GM18511 (cell line): ENCODE measurements around the gene PIK3CG.
"Not testable (repeated sequence)": the region's sequence is repeated elsewhere in the genome, so short reads cannot be mapped to it uniquely, and the experiment has no call there.

Experiments
- ATAC-seq: cut with Tn5 transposase; IDR thresholded peaks from one replicate; pipeline ENCODE4 v1.9.1; 2021; ENCODE audit warnings: mild to moderate bottlenecking, moderate library complexity; ENCODE audit not compliant: unreplicated experiment

PIK3CG gene

DNA sequence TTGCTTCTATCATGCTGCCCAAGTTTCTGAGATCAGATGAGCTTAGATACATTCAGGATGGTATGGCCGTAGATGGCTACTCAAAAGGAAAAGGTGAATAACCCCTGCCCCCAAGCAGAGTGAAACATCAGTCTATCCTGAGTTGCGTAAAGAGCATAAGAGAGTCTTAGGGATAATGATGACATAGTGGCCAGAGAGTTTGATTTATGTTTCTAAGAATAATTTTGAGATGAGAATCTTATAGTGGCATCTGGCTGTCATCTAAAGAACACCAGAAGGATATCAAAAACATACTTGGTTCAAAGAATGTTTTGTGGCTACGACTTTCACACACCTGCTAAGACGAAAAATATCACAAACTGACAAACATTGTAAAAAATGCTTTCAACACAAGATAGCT, 20.6 kb downstream of the PIK3CG start:
- no peak for ATAC-seq

GRCh38 chr7:106887421-106887820, 22.3 kb downstream of the PIK3CG start:
- no peak for ATAC-seq

DNA sequence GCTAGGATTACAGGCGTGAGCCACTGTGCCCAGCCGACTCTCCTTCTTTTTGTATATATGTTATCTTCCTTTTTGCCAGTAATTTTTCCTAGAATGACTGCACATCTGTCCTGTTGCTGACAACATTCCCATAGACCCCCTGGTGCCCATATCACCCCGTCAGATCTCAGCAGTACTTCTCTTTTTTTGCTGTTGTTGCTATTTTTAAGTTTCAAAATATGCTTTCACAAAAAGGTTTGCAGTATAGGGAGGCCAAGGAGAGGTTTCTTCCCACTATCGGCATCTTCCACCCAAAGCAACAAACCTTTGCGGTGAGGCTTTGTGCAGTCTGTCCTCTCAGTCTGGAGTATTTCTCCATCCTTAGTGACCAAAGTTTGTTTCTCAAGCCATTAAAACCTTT, 23.1 kb downstream of the PIK3CG start:
- ATAC-seq: no peak

GRCh38 chr7:106890952-106891351, 25.9 kb downstream of the PIK3CG start:
- no peak for ATAC-seq

GRCh38 chr7:106891548-106892410, 26.7 kb downstream of the PIK3CG start:
- no peak for ATAC-seq

- no peak for ATAC-seq
These were observed 28.5 kb downstream of the PIK3CG start for GRCh38 chr7:106893591-106893990.

GRCh38 chr7:106895246-106895864, 30.3 kb downstream of the PIK3CG start:
- ATAC-seq: peak; percentile 91

DNA sequence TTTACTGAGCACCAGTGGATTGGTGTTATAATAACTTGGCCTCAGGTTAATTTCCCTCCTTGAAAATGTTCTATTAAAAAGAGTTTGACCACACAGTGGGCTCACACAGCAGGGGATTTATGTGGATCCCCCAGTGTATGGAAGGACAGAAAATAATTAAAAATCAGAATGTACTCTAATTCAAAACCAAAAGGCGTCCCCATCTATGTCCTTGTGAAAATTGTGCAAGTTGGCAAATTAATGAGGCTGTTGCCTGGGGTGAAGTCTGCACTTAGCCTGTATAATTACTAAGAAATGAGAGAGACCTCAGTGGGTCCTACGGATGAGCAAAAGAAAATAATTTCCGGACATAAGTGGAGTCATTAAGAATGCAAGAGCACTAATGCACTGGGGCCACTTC, 31.1 kb downstream of the PIK3CG start:
- ATAC-seq: no peak

DNA sequence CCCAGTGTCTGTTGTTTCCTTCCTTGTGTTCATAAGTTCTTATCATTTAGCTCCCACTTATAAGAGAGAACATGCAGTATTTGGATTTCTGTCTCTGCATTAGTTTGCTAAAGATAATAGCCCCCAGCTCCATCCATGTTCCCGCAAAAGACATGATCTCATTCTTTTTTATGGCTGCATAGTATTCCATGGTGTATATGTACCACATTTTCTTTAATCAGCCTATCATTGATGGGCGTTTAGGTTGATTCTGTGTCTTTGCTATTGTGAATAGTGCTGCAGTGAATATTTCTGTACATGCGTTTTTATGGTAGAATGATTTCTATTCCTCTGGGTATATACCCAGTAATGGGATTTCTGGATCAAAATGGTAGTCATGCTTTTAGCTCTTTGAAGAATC, 32.5 kb downstream of the PIK3CG start:
- ATAC-seq: not testable (repeated sequence)

- not testable (repeated sequence) for ATAC-seq
These were observed 33.9 kb downstream of the PIK3CG start for GRCh38 chr7:106898967-106899366.

DNA sequence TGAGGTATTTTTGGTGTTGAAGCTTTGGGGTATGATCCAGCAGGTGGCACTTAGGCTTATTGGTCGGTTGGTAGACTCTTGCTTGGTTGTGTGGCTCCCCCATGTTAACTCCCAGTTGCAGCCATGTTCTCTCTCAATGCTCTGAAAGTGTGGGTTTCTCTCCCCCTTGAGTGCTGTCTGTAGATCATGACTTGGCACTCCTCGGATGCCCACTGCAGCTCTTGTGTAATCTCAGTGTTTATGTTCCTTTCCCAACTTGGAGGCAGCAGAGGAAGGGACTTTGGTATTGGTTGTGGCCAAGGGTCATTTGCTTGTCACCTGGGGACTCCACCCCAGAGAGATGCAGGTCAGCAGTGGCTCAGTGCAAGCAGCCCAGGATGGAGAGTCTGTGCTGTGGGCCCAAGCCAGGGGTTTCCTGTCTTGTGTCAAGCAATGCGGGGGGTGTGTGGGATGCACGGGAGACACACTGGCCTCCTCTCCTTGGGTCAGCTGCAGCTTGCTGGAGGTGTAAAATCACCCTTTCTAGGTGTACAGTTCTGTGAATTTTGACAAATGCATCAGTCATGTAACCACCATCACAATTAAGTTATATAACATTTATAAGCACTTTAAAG, 36.9 kb downstream of the PIK3CG start:
- no peak for ATAC-seq

DNA sequence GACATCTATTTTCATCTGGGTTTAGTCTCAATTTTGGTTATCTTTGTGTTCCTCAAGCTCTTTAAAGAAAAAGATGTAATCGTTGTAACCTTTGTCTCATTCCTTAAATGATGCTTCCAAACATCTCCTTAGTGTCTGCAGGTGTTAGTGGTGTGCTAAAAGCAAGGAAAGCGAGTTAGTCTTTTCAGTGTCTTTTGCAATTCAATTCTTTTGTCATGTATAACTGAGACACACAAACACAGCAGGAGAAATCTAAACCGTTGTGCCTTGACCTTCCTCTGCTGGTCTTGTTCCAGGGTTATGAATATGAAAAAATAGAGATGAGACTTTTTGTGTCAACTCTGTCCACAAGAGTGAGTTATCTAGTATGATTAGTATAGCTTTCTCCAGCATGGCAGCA, 40.7 kb downstream of the PIK3CG start:
- ATAC-seq: no peak

- no peak for ATAC-seq
These were observed 46.9 kb downstream of the PIK3CG start for GRCh38 chr7:106911959-106912358.

- ATAC-seq: no peak
These were observed 49.0 kb downstream of the PIK3CG start for GRCh38 chr7:106914018-106914607.

GRCh38 chr7:106915407-106915806, 50.3 kb downstream of the PIK3CG start:
- no peak for ATAC-seq

DNA sequence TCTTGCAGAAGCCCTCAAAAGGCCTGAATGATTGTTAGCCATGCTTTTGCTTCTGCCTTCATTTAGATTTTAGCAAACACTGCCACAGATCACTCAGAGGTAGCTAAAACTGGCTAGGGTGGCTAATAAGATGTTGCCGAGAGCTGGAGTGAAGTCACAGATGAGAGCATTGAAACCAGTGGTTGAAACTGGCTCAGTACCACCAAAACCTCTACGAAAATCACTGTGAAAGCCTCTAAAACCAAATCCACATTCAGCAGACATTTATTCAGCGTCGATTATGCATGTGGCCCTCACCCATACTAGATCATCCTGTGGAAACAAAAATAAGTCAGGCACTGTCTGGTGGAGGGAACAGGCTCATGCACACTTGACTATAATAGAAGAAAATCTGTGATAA, 50.8 kb downstream of the PIK3CG start:
- peak; percentile 99 for ATAC-seq

GRCh38 chr7:106916679-106917078, 51.6 kb downstream of the PIK3CG start:
- no peak for ATAC-seq

GRCh38 chr7:106918991-106919390, 53.9 kb downstream of the PIK3CG start:
- ATAC-seq: no peak

- ATAC-seq: not testable (repeated sequence)
These were observed 59.4 kb downstream of the PIK3CG start for GRCh38 chr7:106924468-106924867.

DNA sequence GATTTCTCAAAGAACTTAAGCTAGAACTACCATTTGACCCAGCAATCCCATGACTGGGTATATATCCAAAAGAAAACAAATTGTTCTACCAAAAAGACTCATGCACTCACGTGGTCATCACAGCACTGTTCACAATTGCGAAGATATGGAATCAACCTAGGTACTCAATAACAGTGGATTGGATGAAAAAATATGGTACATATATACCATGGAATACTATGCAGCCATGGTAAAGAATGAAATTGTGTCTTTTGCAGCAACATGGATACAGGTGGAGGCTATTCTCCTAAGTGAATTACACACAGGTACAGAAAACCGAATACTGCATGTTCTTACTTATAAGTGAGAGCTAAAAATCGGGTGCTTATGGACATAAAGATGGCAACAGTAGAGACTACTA, 61.8 kb downstream of the PIK3CG start:
- no peak for ATAC-seq

GRCh38 chr7:106927536-106927935, 62.5 kb downstream of the PIK3CG start:
- no peak for ATAC-seq

- ATAC-seq: not testable (repeated sequence)
These were observed 64.5 kb downstream of the PIK3CG start for GRCh38 chr7:106929616-106930015.
